A549 (cell line): ENCODE data around the gene KLHL22. TPM values are rescaled to one million over a fixed set of nuclear protein-coding genes. Genes with fewer than 3 reads are reported as not detected.

Experiments used
- ATAC-seq, 2 experiments: fragments of 200-7000 bp in 1 of 2; fragments of >200 bp in 1 of 2; cut with Nextera tagmentation in 1 of 2; cut with Tn5 transposase in 1 of 2; 3 replicates each; pipeline versions ENCODE4 v1.8.0 to v1.9.1; 2018 to 2020; ENCODE audit warnings: mild to moderate bottlenecking in 1 of 2, moderate library complexity in 1 of 2
- CTCF ChIA-PET: fragments of 300-600 bp; sonication (Branson Sonifier 250); formaldehyde crosslinking; extraction: SDS; loops from one replicate; lab custom pipeline; 2021; ENCODE audit warnings: antibody characterized with exemption, inconsistent platforms; lab: Yijun Ruan, JAX
- POLR2A ChIA-PET: fragments of 350-600 bp; formaldehyde crosslinking; extraction: SDS; loops from one replicate; lab custom pipeline; 2021; ENCODE audit warnings: antibody characterized with exemption, inconsistent platforms; lab: Yijun Ruan, JAX
- DNase-seq, 2 experiments: peaks; one replicate each; pipeline versions ENCODE4 v3.0.0 to v3.0.0-alpha.2; 2011 to 2016; ENCODE audit warnings: low read depth in 1 of 2, low spot score in 1 of 2
- FAIRE-seq: peaks from 2 replicates; lab custom pipeline; 2011; peaks lifted over from hg19 to GRCh38; lab: Jason Lieb, UNC
- H3K27ac ChIP-seq, 2 experiments: fragments of >200 bp; sonication (Bioruptor Twin); formaldehyde crosslinking; 3 replicates each; pipeline ENCODE4 v1.5.1; 2016 to 2017
- H3K4me1 ChIP-seq: fragments of >200 bp; sonication (Bioruptor Twin); formaldehyde crosslinking; 3 replicates; pipeline ENCODE4 v1.6.1; 2016
- H3K4me2 ChIP-seq: fragments of >200 bp; sonication (Bioruptor Twin); formaldehyde crosslinking; 3 replicates; pipeline ENCODE4 v1.6.1; 2016
- H3K4me3 ChIP-seq: fragments of >200 bp; sonication (Bioruptor Twin); formaldehyde crosslinking; 3 replicates; pipeline ENCODE4 v1.5.1; 2016
- H3K9me3 ChIP-seq: fragments of >200 bp; sonication (Bioruptor Twin); formaldehyde crosslinking; 3 replicates; pipeline ENCODE4 v1.6.1; 2016
- BHLHE40 ChIP-seq: IDR thresholded peaks from 2 replicates; pipeline ENCODE4 v1.6.1; 2012; ENCODE audit warnings: low read depth, low read length, inconsistent platforms
- CBX2 ChIP-seq: fragments of 200-600 bp; sonication (generic); IDR thresholded peaks from 2 replicates; pipeline ENCODE4 v1.6.1; 2016; ENCODE audit warnings: low read depth, mild to moderate bottlenecking, borderline replicate concordance
- CBX8 ChIP-seq: fragments of 200-600 bp; sonication (generic); IDR thresholded peaks from 2 replicates; pipeline ENCODE4 v1.6.1; 2016
- CHD2 ChIP-seq: fragments of 150-350 bp; IDR thresholded peaks from 2 replicates; pipeline ENCODE4 v1.6.1; 2014; ENCODE audit warnings: low read length; ENCODE audit not compliant: partially characterized antibody
- ESRRA ChIP-seq: fragments of 150-350 bp; IDR thresholded peaks from 2 replicates; pipeline ENCODE4 v1.6.1; 2014; ENCODE audit warnings: mild to moderate bottlenecking, low read length, borderline replicate concordance
- FOSB ChIP-seq: fragments of 250-450 bp; sonication (Bioruptor Pico); IDR thresholded peaks from 2 replicates; pipeline ENCODE4 v1.5.0; 2020; ENCODE audit warnings: mild to moderate bottlenecking, moderate library complexity
- FOSL2 ChIP-seq, 2 experiments: fragments of 450-650 bp in 1 of 2; fragments of >200 bp in 1 of 2; sonication (Bioruptor Twin) in 1 of 2; formaldehyde crosslinking; IDR thresholded peaks; 2 replicates each; pipeline versions ENCODE4 v1.5.0 to v1.6.1; 2016 to 2020; ENCODE audit warnings: mild to moderate bottlenecking in 1 of 2, moderate library complexity in 1 of 2
- HDAC2 ChIP-seq: fragments of 200-600 bp; sonication (generic); IDR thresholded peaks from 2 replicates; pipeline ENCODE4 v1.6.1; 2016
- HOXA7 ChIP-seq: fragments of 250-450 bp; sonication (Bioruptor Pico); IDR thresholded peaks from 2 replicates; pipeline ENCODE4 v1.5.0; 2020; ENCODE audit warnings: mild to moderate bottlenecking, moderate library complexity
- KDM1A ChIP-seq: fragments of 200-600 bp; sonication (generic); IDR thresholded peaks from 2 replicates; pipeline ENCODE4 v1.6.1; 2016; ENCODE audit warnings: low read depth, mild to moderate bottlenecking
- KDM5A ChIP-seq: fragments of 200-600 bp; sonication (generic); IDR thresholded peaks from 2 replicates; pipeline ENCODE4 v1.6.1; 2016; ENCODE audit warnings: antibody characterized with exemption, mild to moderate bottlenecking
- MYC ChIP-seq: IDR thresholded peaks from 2 replicates; pipeline ENCODE4 v1.6.1; 2012; ENCODE audit warnings: mild to moderate bottlenecking, inconsistent platforms, low read length, improper control_type of control experiment, borderline replicate concordance
- NFE2L2 ChIP-seq: fragments of 150-350 bp; conservative IDR thresholded peaks from 2 replicates; pipeline ENCODE4 v1.6.1; 2014; ENCODE audit warnings: low read length
- NR3C1 ChIP-seq: fragments of >200 bp; sonication (Bioruptor Twin); formaldehyde crosslinking; IDR thresholded peaks from 3 replicates; pipeline ENCODE4 v1.6.1; 2017
- PHF8 ChIP-seq: fragments of 200-600 bp; sonication (generic); IDR thresholded peaks from 2 replicates; pipeline ENCODE4 v1.6.1; 2016; ENCODE audit warnings: low read depth, mild to moderate bottlenecking, antibody characterized with exemption, moderate library complexity, borderline replicate concordance
- POLR2AphosphoS2 ChIP-seq: conservative IDR thresholded peaks from 2 replicates; pipeline ENCODE4 v1.6.1; 2012; ENCODE audit warnings: low read length, improper control_type of control experiment, inconsistent platforms
- RAD21 ChIP-seq, 2 experiments: fragments of >200 bp in 1 of 2; sonication (Bioruptor Twin) in 1 of 2; formaldehyde crosslinking in 1 of 2; IDR thresholded peaks in 1 of 2; conservative IDR thresholded peaks in 1 of 2; 2 replicates in 1 of 2; 3 replicates in 1 of 2; pipeline ENCODE4 v1.6.1; 2012 to 2018; ENCODE audit warnings: inconsistent platforms in 1 of 2
- RARB ChIP-seq: fragments of 250-450 bp; sonication (Bioruptor Pico); IDR thresholded peaks from 2 replicates; pipeline ENCODE4 v1.8.0; 2021; ENCODE audit warnings: mild to moderate bottlenecking, moderate library complexity
- RCOR1 ChIP-seq: fragments of 150-350 bp; IDR thresholded peaks from 2 replicates; pipeline ENCODE4 v1.6.1; 2014; ENCODE audit warnings: antibody characterized with exemption, low read length, low read depth
- RNF2 ChIP-seq: fragments of 200-600 bp; sonication (generic); IDR thresholded peaks from 2 replicates; pipeline ENCODE4 v1.6.1; 2016; ENCODE audit warnings: low read depth, mild to moderate bottlenecking, antibody characterized with exemption, moderate library complexity, borderline replicate concordance
- SMC3 ChIP-seq: fragments of >200 bp; sonication (Bioruptor Twin); formaldehyde crosslinking; IDR thresholded peaks from 3 replicates; pipeline ENCODE4 v1.6.1; 2018; ENCODE audit warnings: inconsistent platforms
- SREBF2 ChIP-seq: fragments of 450-650 bp; IDR thresholded peaks from 2 replicates; pipeline ENCODE4 v1.6.1; 2014; ENCODE audit warnings: mild to moderate bottlenecking, moderate library complexity
- TFCP2L1 ChIP-seq: fragments of 250-450 bp; sonication (Bioruptor Pico); IDR thresholded peaks from 2 replicates; pipeline ENCODE4 v1.5.0; 2021; ENCODE audit warnings: mild to moderate bottlenecking
- TP53 ChIP-seq: fragments of 250-450 bp; sonication (Bioruptor Pico); IDR thresholded peaks from 2 replicates; pipeline ENCODE4 v1.5.0; 2021; ENCODE audit warnings: mild to moderate bottlenecking, moderate library complexity
- WGBS: methylation state at CpG from one replicate; pipeline ENCODE4 v1.1.6; 2017; ENCODE audit errors: missing lambda C conversion rate; 5-methylcytosine and 5-hydroxymethylcytosine counted together
- polyA plus RNA-seq, 4 experiments: library from polyadenylated mRNA; depleted of rRNA in 3 of 4; stranded (reverse); fragments of >200 nt; fragmentation: RNase III in 1 of 4; extraction: RNeasy Plus Mini Kit Qiagen cat#74134 plus additional on column Dnase treatment in 1 of 4; gene quantifications; 2 replicates in 3 of 4; 3 replicates in 1 of 4; pipeline ENCODE4 v1.2.3, GENCODE V29; 2011 to 2017
- TF ChIP-seq, protein P1 (sequence below): fragments of >200 bp; sonication (Bioruptor Twin); formaldehyde crosslinking; IDR thresholded peaks from 2 replicates; pipeline ENCODE4 v1.6.1; 2016
- TF ChIP-seq, protein P2 (sequence below): IDR thresholded peaks from 2 replicates; pipeline ENCODE4 v1.6.1; 2012
- TF ChIP-seq, protein P3 (sequence below): IDR thresholded peaks from 2 replicates; pipeline ENCODE4 v1.6.1; 2012; ENCODE audit warnings: low read depth, borderline replicate concordance
- TF ChIP-seq, protein P4 (sequence below): fragments of 450-650 bp; IDR thresholded peaks from 2 replicates; pipeline ENCODE4 v1.6.1; 2014; ENCODE audit warnings: antibody characterized with exemption

KLHL22 gene
- polyA plus RNA-seq, 2 of the 4 experiments (the other 2 are of a cell fraction), result 11.7 TPM

DNA sequence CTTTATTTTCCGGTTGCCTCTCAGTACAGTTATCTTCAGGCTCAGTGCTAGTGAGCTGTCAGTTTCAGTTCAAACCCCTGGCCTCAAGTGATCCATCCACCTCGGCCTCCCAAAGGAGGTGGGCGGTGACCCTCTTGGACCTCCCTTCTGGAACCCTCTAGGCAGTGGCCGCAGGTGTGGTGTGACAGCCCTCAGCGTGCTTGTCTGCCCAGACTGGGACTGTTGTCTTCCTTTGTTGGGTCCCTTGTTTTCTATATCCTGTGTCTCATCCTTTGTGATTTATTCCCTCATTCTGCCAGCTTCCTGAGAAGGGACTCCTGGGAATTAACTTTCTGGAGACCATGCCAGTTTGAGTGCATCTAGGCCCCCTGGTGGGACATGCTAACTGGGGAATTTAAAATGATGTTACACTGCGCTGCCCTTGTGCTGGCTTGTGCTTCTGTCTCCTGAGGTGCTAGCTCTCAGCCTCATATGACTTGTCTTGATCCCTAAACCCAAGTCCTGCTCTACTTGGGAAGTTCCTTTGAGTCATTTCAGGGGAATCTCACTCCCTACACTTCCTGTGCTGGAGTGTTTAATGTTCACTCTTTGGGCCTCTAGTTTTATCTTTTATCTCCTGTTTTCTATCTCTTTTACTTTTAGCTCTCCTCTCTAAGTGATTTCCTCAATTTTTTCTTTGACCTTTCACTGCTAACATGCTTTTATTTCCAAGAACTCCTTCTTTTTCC, 31.2 kb upstream of the KLHL22 start:
- Histone ChIP-seq H3K9me3 (no peaks in the 10 kb centered on the region), H3K27ac (peak overlapping the region; percentile 65 to 92), H3K4me1 (peaks cover 84% of the 10 kb centered on the region), H3K4me3 (no peak overlapping the region), H3K4me2 (peak overlapping the region; percentile 58)
- CTCF ChIA-PET, result interaction anchor here (1.0 to 3.7 kb wide), 6 partner anchors 12 to 38 kb away, joined by 3 to 9 read pairs (median 3); partner anchors contain the start of gene MED15
- ATAC-seq (no peak), FAIRE-seq (no peak), DNase-seq (peak in 1 of 2 experiments; percentile 42)
- POLR2A ChIA-PET, result interaction anchor here (1.3 kb wide), 1 partner anchor 18 kb away, joined by 4 read pairs; no protein-coding TSS in a partner anchor
- TF ChIP-seq TP53 (CRISPR knock-in tag) (no peak), SMC3 (no peak), CBX2 (no peak), MYC (no peak), TFCP2L1 (CRISPR knock-in tag) (no peak), HOXA7 (no peak), BHLHE40 (no peak), POLR2AphosphoS2 (no peak), RNF2 (no peak), ESRRA (no peak), RAD21 (conservative IDR thresholded peaks at IDR 0.05 in 1 of 2, IDR thresholded peaks at IDR 0.05 in 1 of 2) (no peak), RCOR1 (no peak), PHF8 (no peak), FOSL2 (IDR thresholded peaks at IDR 0.05) (no peak), FOSL2 (CRISPR knock-in tag; IDR thresholded peaks at IDR 0.05) (no peak), FOSB (no peak), NR3C1 (no peak)
- TF ChIP-seq, protein P1, sequence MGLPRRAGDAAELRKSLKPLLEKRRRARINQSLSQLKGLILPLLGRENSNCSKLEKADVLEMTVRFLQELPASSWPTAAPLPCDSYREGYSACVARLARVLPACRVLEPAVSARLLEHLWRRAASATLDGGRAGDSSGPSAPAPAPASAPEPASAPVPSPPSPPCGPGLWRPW, result no peak
- TF ChIP-seq, protein P2, sequence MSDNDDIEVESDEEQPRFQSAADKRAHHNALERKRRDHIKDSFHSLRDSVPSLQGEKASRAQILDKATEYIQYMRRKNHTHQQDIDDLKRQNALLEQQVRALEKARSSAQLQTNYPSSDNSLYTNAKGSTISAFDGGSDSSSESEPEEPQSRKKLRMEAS, result no peak
- TF ChIP-seq, protein P3, sequence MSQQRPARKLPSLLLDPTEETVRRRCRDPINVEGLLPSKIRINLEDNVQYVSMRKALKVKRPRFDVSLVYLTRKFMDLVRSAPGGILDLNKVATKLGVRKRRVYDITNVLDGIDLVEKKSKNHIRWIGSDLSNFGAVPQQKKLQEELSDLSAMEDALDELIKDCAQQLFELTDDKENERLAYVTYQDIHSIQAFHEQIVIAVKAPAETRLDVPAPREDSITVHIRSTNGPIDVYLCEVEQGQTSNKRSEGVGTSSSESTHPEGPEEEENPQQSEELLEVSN, result no peak
- 50% methylated on average over 6 of the region's 6 CpGs for WGBS

DNA sequence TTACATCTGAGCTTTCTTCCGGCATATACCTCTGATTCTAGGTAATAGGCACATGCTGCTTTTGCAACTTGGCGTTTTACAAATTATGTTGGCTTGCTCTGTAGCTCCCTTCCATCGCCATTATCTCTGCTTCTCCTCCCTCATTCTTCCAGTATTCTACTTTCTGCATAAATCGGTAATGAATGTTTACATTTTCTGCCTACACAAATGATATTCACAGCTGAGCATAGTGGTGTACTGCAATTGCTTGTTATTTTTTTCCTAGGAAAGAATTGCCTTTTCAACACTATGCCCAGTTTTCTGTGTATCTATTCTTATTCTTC, 30.7 kb upstream of the KLHL22 start:
- 79% methylated on average over 4 of the region's 4 CpGs for whole genome bisulfite sequencing
- no peak for ATAC-seq
- no peak for FAIRE-seq
- Histone ChIP-seq H3K9me3 (no peaks in the 10 kb centered on the region), H3K4me3 (no peak overlapping the region), H3K4me1 (peaks cover 78% of the 10 kb centered on the region), H3K4me2 (peak overlapping the region; percentile 58), H3K27ac (peak overlapping the region; percentile 65 to 92)
- TF ChIP-seq FOSB (no peak), ESRRA (no peak), CBX8 (no peak), NFE2L2 (no peak), RARB (no peak), SREBF2 (no peak), TP53 (CRISPR knock-in tag) (no peak), HDAC2 (no peak), BHLHE40 (no peak), NR3C1 (no peak), MYC (no peak), CHD2 (no peak), KDM1A (no peak), KDM5A (no peak), SMC3 (no peak)
- TF ChIP-seq, protein P4, sequence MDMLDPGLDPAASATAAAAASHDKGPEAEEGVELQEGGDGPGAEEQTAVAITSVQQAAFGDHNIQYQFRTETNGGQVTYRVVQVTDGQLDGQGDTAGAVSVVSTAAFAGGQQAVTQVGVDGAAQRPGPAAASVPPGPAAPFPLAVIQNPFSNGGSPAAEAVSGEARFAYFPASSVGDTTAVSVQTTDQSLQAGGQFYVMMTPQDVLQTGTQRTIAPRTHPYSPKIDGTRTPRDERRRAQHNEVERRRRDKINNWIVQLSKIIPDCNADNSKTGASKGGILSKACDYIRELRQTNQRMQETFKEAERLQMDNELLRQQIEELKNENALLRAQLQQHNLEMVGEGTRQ, result no peak
- ChIA-PET POLR2A (interaction anchor here (1.3 kb wide), 1 partner anchor 17 kb away, joined by 4 read pairs; no protein-coding TSS in a partner anchor), CTCF (interaction anchor here (1.0 to 3.7 kb wide), 6 partner anchors 13 to 38 kb away, joined by 3 to 9 read pairs (median 3); partner anchors contain the start of gene MED15)
- no peak for DNase-seq
